ENCODE results near the gene MED4.

Gene MED4

GRCh38 chr13:48078251-48078656 lies 16.6 kb downstream of the MED4 start:
- Histone ChIP-seq H3K4me3 (ENCODE audit: low read length) (no peak overlapping the region), H3K27ac (ENCODE audit: low read length) (peak overlapping the region; percentile 35; the same call in 1 of the 2 replicates), H3K9me3 (replicated peaks; ENCODE audit: insufficient read depth, low read length) (no peaks in the 10 kb centered on the region), H4K20me1 (ENCODE audit: insufficient read depth, low read length) (no peaks in the 10 kb centered on the region), H2AFZ (ENCODE audit: low read length) (no peak overlapping the region), H3K9me2 (replicated peaks; ENCODE audit: insufficient read depth, low read length) (no peaks in the 10 kb centered on the region), H3K9ac (ENCODE audit: low read length) (no peak overlapping the region), H3K27me3 (replicated peaks; ENCODE audit: insufficient read depth, low read length) (no peaks in the 10 kb centered on the region), H3K4me2 (ENCODE audit: low read depth, low read length) (no peak overlapping the region), H3F3A (ENCODE audit: insufficient read depth, low read length) (peaks cover 5% of the 10 kb centered on the region; the same call in 1 of the 2 replicates), H3K36me3 (replicated peaks; ENCODE audit: insufficient read depth, low read length) (no peaks in the 10 kb centered on the region; the same call in 1 of the 2 replicates), H3K4me1 (ENCODE audit: low read length) (peaks cover 4% of the 10 kb centered on the region), H3K79me2 (ENCODE audit: low read length) (no peaks in the 10 kb centered on the region)
- peak; percentile 75 for DNase-seq
- TF ChIP-seq, protein P1, sequence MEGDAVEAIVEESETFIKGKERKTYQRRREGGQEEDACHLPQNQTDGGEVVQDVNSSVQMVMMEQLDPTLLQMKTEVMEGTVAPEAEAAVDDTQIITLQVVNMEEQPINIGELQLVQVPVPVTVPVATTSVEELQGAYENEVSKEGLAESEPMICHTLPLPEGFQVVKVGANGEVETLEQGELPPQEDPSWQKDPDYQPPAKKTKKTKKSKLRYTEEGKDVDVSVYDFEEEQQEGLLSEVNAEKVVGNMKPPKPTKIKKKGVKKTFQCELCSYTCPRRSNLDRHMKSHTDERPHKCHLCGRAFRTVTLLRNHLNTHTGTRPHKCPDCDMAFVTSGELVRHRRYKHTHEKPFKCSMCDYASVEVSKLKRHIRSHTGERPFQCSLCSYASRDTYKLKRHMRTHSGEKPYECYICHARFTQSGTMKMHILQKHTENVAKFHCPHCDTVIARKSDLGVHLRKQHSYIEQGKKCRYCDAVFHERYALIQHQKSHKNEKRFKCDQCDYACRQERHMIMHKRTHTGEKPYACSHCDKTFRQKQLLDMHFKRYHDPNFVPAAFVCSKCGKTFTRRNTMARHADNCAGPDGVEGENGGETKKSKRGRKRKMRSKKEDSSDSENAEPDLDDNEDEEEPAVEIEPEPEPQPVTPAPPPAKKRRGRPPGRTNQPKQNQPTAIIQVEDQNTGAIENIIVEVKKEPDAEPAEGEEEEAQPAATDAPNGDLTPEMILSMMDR (IDR thresholded peaks at IDR 0.05; ENCODE audit: low read length), result peak; percentile 48
- TF ChIP-seq EZH2phosphoT487 (IDR thresholded peaks at IDR 0.05; ENCODE audit: low read length) (no peak), EZH2 (optimal IDR thresholded peaks at IDR 0.05; ENCODE audit: low read depth, low read length) (no peak)

- H3K9me3 ChIP-seq (replicated peaks; ENCODE audit: insufficient read depth, low read length), result no peaks in the 10 kb centered on the region
- H3K9me2 ChIP-seq (replicated peaks; ENCODE audit: insufficient read depth, low read length), result no peaks in the 10 kb centered on the region
- H3K9ac ChIP-seq (ENCODE audit: low read length), result no peak overlapping the region
- H3K4me1 ChIP-seq (ENCODE audit: low read length), result peaks cover 4% of the 10 kb centered on the region
- no peak overlapping the region for H3K27ac ChIP-seq (ENCODE audit: low read length)
- H4K20me1 ChIP-seq (ENCODE audit: insufficient read depth, low read length), result no peaks in the 10 kb centered on the region
- no peaks in the 10 kb centered on the region for H3K79me2 ChIP-seq (ENCODE audit: low read length)
- no peaks in the 10 kb centered on the region for H3K27me3 ChIP-seq (replicated peaks; ENCODE audit: insufficient read depth, low read length)
- H3K36me3 ChIP-seq (replicated peaks; ENCODE audit: insufficient read depth, low read length), result no peaks in the 10 kb centered on the region; the same call in 1 of the 2 replicates
- H2AFZ ChIP-seq (ENCODE audit: low read length), result no peak overlapping the region
- TF ChIP-seq EZH2phosphoT487 (IDR thresholded peaks at IDR 0.05; ENCODE audit: low read length) (no peak), EZH2 (optimal IDR thresholded peaks at IDR 0.05; ENCODE audit: low read depth, low read length) (no peak)
- TF ChIP-seq, protein P1 (IDR thresholded peaks at IDR 0.05; ENCODE audit: low read length), result no peak
- H3K4me3 ChIP-seq (ENCODE audit: low read length), result no peak overlapping the region
- peaks cover 5% of the 10 kb centered on the region; the same call in 1 of the 2 replicates for H3F3A ChIP-seq (ENCODE audit: insufficient read depth, low read length)
- DNase-seq, result no peak
- H3K4me2 ChIP-seq (ENCODE audit: low read depth, low read length), result no peak overlapping the region
These were observed 20.9 kb downstream of the MED4 start for GRCh38 chr13:48074006-48074405.

- Histone ChIP-seq H2AFZ (ENCODE audit: low read length) (no peak overlapping the region), H3K4me1 (ENCODE audit: low read length) (no peaks in the 10 kb centered on the region), H4K20me1 (ENCODE audit: insufficient read depth, low read length) (no peaks in the 10 kb centered on the region), H3K27ac (ENCODE audit: low read length) (no peak overlapping the region), H3K36me3 (replicated peaks; ENCODE audit: insufficient read depth, low read length) (no peaks in the 10 kb centered on the region; the same call in 1 of the 2 replicates), H3K9me2 (replicated peaks; ENCODE audit: insufficient read depth, low read length) (no peaks in the 10 kb centered on the region), H3K4me3 (ENCODE audit: low read length) (no peak overlapping the region), H3K4me2 (ENCODE audit: low read depth, low read length) (no peak overlapping the region), H3F3A (ENCODE audit: insufficient read depth, low read length) (no peaks in the 10 kb centered on the region), H3K9ac (ENCODE audit: low read length) (no peak overlapping the region), H3K79me2 (ENCODE audit: low read length) (no peaks in the 10 kb centered on the region), H3K27me3 (replicated peaks; ENCODE audit: insufficient read depth, low read length) (no peaks in the 10 kb centered on the region), H3K9me3 (replicated peaks; ENCODE audit: insufficient read depth, low read length) (no peaks in the 10 kb centered on the region)
- DNase-seq, result no peak
- TF ChIP-seq, protein P1 (IDR thresholded peaks at IDR 0.05; ENCODE audit: low read length), result no peak
- TF ChIP-seq EZH2phosphoT487 (IDR thresholded peaks at IDR 0.05; ENCODE audit: low read length) (no peak), EZH2 (optimal IDR thresholded peaks at IDR 0.05; ENCODE audit: low read depth, low read length) (no peak)
These were observed 22.1 kb downstream of the MED4 start for GRCh38 chr13:48072787-48073186.

Measured in MM.1S (cell line).